ENCODE measurements around the gene WSB1.

Gene WSB1

GRCh38 chr17:27281438-27281837 lies 12.5 kb upstream of the WSB1 start:
- H4K20me1 ChIP-seq (ENCODE audit: control insufficient read depth, insufficient read depth, low read depth, low read length), result no peaks in the 10 kb centered on the region
- no peaks in the 10 kb centered on the region for H3K36me3 ChIP-seq (ENCODE audit: control insufficient read depth, low read length)
- TF ChIP-seq, protein P1, sequence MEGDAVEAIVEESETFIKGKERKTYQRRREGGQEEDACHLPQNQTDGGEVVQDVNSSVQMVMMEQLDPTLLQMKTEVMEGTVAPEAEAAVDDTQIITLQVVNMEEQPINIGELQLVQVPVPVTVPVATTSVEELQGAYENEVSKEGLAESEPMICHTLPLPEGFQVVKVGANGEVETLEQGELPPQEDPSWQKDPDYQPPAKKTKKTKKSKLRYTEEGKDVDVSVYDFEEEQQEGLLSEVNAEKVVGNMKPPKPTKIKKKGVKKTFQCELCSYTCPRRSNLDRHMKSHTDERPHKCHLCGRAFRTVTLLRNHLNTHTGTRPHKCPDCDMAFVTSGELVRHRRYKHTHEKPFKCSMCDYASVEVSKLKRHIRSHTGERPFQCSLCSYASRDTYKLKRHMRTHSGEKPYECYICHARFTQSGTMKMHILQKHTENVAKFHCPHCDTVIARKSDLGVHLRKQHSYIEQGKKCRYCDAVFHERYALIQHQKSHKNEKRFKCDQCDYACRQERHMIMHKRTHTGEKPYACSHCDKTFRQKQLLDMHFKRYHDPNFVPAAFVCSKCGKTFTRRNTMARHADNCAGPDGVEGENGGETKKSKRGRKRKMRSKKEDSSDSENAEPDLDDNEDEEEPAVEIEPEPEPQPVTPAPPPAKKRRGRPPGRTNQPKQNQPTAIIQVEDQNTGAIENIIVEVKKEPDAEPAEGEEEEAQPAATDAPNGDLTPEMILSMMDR (IDR thresholded peaks at IDR 0.05; ENCODE audit: low read depth, low read length, poor library complexity, severe bottlenecking), result no peak
- TF ChIP-seq EZH2phosphoT487 (IDR thresholded peaks at IDR 0.05; ENCODE audit: borderline replicate concordance, low read length), result no peak
- H3K4me3 ChIP-seq (ENCODE audit: low read length), result no peak overlapping the region
- no peaks in the 10 kb centered on the region for H3K79me2 ChIP-seq (ENCODE audit: control insufficient read depth, low read length)
- H3K4me1 ChIP-seq (ENCODE audit: control insufficient read depth, low read length), result peaks cover 24% of the 10 kb centered on the region
- no peaks in the 10 kb centered on the region for H3K9me3 ChIP-seq (ENCODE audit: control insufficient read depth, insufficient read depth, low read length)
- H3K4me2 ChIP-seq (ENCODE audit: low read length), result no peak overlapping the region
- H3F3A ChIP-seq (ENCODE audit: control insufficient read depth, insufficient read depth), result no peaks in the 10 kb centered on the region
- peaks cover 2% of the 10 kb centered on the region; the same call in 1 of the 2 replicates for H3K27me3 ChIP-seq (ENCODE audit: control insufficient read depth, low read length)
- no peak overlapping the region for H3K27ac ChIP-seq (ENCODE audit: low read depth, low read length)
- H3K9me2 ChIP-seq (replicated peaks; ENCODE audit: control insufficient read depth, low read length), result no peaks in the 10 kb centered on the region

- Histone ChIP-seq H3F3A (ENCODE audit: control insufficient read depth, insufficient read depth) (no peaks in the 10 kb centered on the region), H3K79me2 (ENCODE audit: control insufficient read depth, low read length) (no peaks in the 10 kb centered on the region), H3K4me1 (ENCODE audit: control insufficient read depth, low read length) (peaks cover 24% of the 10 kb centered on the region), H3K27me3 (ENCODE audit: control insufficient read depth, low read length) (peaks cover 2% of the 10 kb centered on the region; the same call in 1 of the 2 replicates), H3K4me3 (ENCODE audit: low read length) (no peak overlapping the region), H3K9me3 (ENCODE audit: control insufficient read depth, insufficient read depth, low read length) (no peaks in the 10 kb centered on the region), H3K27ac (ENCODE audit: low read depth, low read length) (no peak overlapping the region), H4K20me1 (ENCODE audit: control insufficient read depth, insufficient read depth, low read depth, low read length) (no peaks in the 10 kb centered on the region), H3K4me2 (ENCODE audit: low read length) (no peak overlapping the region), H3K36me3 (ENCODE audit: control insufficient read depth, low read length) (no peaks in the 10 kb centered on the region), H3K9me2 (replicated peaks; ENCODE audit: control insufficient read depth, low read length) (no peaks in the 10 kb centered on the region)
- no peak for TF ChIP-seq EZH2phosphoT487 (IDR thresholded peaks at IDR 0.05; ENCODE audit: borderline replicate concordance, low read length)
- TF ChIP-seq, protein P1 (IDR thresholded peaks at IDR 0.05; ENCODE audit: low read depth, low read length, poor library complexity, severe bottlenecking), result no peak
These were observed 11.8 kb upstream of the WSB1 start for GRCh38 chr17:27282054-27282551.

DNA sequence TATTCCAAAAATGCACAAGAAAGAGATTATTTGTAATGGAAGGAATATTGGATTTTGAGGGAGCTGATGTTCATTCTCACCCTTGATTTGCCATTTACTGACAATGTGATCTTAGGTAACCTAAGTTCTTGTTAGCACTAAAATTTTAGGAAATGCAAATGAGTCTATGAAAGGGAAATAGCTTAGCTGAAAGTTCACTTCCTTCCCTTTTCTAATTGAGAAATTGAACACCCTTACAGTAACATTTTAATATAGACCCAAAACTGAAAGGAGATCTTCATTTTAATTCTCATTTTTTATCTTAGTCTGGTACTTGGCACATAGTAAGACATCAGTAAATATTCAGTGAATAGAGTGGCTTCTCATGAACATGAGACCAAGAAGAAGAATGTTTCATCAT lies 10.9 kb upstream of the WSB1 start:
- peak overlapping the region; percentile 8; the same call in 1 of the 2 replicates for H3K27ac ChIP-seq (ENCODE audit: low read depth, low read length)
- TF ChIP-seq EZH2phosphoT487 (IDR thresholded peaks at IDR 0.05; ENCODE audit: borderline replicate concordance, low read length), result no peak
- TF ChIP-seq, protein P1 (IDR thresholded peaks at IDR 0.05; ENCODE audit: low read depth, low read length, poor library complexity, severe bottlenecking), result no peak
- no peaks in the 10 kb centered on the region for H4K20me1 ChIP-seq (ENCODE audit: control insufficient read depth, insufficient read depth, low read depth, low read length)
- H3K36me3 ChIP-seq (ENCODE audit: control insufficient read depth, low read length), result no peaks in the 10 kb centered on the region
- H3K79me2 ChIP-seq (ENCODE audit: control insufficient read depth, low read length), result no peaks in the 10 kb centered on the region
- peak overlapping the region; percentile 9; the same call in 1 of the 2 replicates for H3K4me3 ChIP-seq (ENCODE audit: low read length)
- H3K4me1 ChIP-seq (ENCODE audit: control insufficient read depth, low read length), result peaks cover 24% of the 10 kb centered on the region
- H3F3A ChIP-seq (ENCODE audit: control insufficient read depth, insufficient read depth), result no peaks in the 10 kb centered on the region
- H3K9me2 ChIP-seq (replicated peaks; ENCODE audit: control insufficient read depth, low read length), result no peaks in the 10 kb centered on the region
- peaks cover 2% of the 10 kb centered on the region; the same call in 1 of the 2 replicates for H3K27me3 ChIP-seq (ENCODE audit: control insufficient read depth, low read length)
- no peaks in the 10 kb centered on the region for H3K9me3 ChIP-seq (ENCODE audit: control insufficient read depth, insufficient read depth, low read length)
- peak overlapping the region; percentile 34 for H3K4me2 ChIP-seq (ENCODE audit: low read length)

Data from DOHH2 (cell line).